ENCODE measurements around the gene STK10. TPM values are rescaled to one million over a fixed set of nuclear protein-coding genes. Genes with fewer than 3 reads are reported as not detected.

The STK10 gene
- total RNA-seq, 2 donors from 2014 or later: 9.1 to 9.9 TPM

DNA sequence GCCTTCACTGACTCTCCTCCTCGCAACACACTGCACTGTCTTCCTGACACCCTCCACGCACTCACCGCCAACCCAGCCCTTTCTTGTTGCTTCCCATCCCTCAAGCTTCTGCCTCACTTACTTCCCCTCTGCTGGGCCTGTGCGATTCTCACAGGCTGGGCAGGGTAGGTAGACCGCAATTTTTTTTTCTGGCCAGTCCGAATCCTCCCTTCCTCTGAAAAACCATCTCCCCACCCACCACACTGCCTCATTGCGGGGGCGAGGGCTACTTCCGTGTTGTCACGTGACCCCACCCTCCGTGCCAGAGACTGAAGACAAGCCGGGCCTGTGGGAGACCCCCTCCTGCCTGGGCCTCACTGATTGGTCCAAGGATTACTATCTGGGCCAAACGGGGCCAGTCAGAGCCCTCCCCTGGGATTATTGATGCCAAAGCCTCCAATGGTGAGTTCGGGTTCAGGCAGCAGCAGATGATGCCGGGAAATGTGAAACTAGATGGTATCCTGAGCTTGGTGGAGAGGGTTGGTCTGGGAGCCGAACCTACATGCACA lies 73.1 kb downstream of the STK10 start:
- Histone ChIP-seq H3K27me3 (no peaks in the 10 kb centered on the region), H3K4me1 (peaks cover 23% of the 10 kb centered on the region), H3K36me3 (replicated peaks in 1 of 2; ENCODE audit: insufficient read depth in 1 of 2, low read depth in 2 of 2) (no peaks in the 10 kb centered on the region), H3K4me3 (no peak overlapping the region), H3K27ac (peak overlapping the region in 2 of 4 donors; percentile 8 to 61), H3K9me3 (no peaks in the 10 kb centered on the region)
- no peak for TF ChIP-seq POLR2A (IDR thresholded peaks at IDR 0.05)
- TF ChIP-seq, protein P1, sequence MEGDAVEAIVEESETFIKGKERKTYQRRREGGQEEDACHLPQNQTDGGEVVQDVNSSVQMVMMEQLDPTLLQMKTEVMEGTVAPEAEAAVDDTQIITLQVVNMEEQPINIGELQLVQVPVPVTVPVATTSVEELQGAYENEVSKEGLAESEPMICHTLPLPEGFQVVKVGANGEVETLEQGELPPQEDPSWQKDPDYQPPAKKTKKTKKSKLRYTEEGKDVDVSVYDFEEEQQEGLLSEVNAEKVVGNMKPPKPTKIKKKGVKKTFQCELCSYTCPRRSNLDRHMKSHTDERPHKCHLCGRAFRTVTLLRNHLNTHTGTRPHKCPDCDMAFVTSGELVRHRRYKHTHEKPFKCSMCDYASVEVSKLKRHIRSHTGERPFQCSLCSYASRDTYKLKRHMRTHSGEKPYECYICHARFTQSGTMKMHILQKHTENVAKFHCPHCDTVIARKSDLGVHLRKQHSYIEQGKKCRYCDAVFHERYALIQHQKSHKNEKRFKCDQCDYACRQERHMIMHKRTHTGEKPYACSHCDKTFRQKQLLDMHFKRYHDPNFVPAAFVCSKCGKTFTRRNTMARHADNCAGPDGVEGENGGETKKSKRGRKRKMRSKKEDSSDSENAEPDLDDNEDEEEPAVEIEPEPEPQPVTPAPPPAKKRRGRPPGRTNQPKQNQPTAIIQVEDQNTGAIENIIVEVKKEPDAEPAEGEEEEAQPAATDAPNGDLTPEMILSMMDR (IDR thresholded peaks at IDR 0.05): no peak
- ATAC-seq: no peak
- peak in 2 of 4 donors; percentile 17 to 70 for DNase-seq
- 70 to 81% methylated on average over 15 to 16 of the region's 16 CpGs for WGBS, 2 donors
- intact Hi-C loops (cut with DNase I): no loop called here

DNA sequence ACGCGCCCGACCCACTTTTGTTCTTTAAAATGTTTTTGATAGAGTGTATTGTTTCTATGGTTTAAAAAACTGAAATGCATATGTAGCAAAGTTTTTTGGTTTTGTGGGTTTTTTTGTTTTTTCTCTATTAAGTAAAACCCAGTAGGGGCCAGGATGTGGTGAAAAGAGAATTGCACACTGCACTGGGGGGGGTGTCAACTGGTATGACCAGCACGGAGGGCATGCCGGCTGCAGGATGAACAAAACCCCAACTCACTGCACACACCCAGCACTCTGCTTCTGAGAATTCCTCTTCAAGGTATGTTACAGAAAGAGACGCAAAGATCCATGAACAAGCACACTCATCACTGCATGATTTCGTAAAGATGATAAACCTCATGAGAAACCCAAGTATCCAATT lies 75.0 kb downstream of the STK10 start:
- Histone ChIP-seq H3K9me3 (no peaks in the 10 kb centered on the region), H3K27ac (peak overlapping the region in 1 of 4 donors; percentile 30), H3K4me3 (no peak overlapping the region), H3K4me1 (peaks cover 23% of the 10 kb centered on the region), H3K36me3 (replicated peaks in 1 of 2; ENCODE audit: insufficient read depth in 1 of 2, low read depth in 2 of 2) (no peaks in the 10 kb centered on the region), H3K27me3 (no peaks in the 10 kb centered on the region)
- intact Hi-C loops (cut with DNase I): no loop called here
- 81 to 99% methylated on average over 7 of the region's 7 CpGs for WGBS, 2 donors
- DNase-seq (peak in 1 of 4 donors; percentile 31), ATAC-seq (no peak)
- no peak for TF ChIP-seq POLR2A (IDR thresholded peaks at IDR 0.05)
- TF ChIP-seq, protein P1 (IDR thresholded peaks at IDR 0.05): no peak

DNA sequence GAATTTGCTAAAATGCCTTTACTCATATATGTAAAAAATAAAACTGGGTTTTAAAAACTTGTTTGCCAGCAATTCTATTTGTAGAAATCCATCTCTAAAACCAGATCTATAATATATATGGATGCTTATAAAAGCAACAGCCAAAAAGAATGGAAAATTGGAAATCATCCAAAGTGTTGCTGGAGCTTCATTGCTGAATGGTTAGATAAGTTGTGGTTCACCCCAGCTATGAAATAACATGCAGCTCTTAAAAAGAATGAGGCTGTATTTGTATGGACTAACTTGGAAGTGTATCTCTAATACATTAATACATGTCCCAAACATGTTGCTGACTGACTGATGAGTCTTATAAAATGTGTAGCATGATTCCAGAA lies 76.2 kb downstream of the STK10 start:
- TF ChIP-seq, protein P1 (IDR thresholded peaks at IDR 0.05): no peak
- TF ChIP-seq POLR2A (IDR thresholded peaks at IDR 0.05): no peak
- H3K27me3 ChIP-seq: no peaks in the 10 kb centered on the region
- no peak overlapping the region for H3K4me3 ChIP-seq
- H3K27ac ChIP-seq: peak overlapping the region in 3 of 4 donors; percentile 39 to 74 (median 39)
- DNase-seq (no peak), ATAC-seq (no peak)
- no peaks in the 10 kb centered on the region for H3K36me3 ChIP-seq (replicated peaks in 1 of 2; ENCODE audit: insufficient read depth in 1 of 2, low read depth in 2 of 2)
- intact Hi-C loops (cut with DNase I): no loop called here
- H3K9me3 ChIP-seq: no peaks in the 10 kb centered on the region
- peaks cover 34% of the 10 kb centered on the region for H3K4me1 ChIP-seq

DNA sequence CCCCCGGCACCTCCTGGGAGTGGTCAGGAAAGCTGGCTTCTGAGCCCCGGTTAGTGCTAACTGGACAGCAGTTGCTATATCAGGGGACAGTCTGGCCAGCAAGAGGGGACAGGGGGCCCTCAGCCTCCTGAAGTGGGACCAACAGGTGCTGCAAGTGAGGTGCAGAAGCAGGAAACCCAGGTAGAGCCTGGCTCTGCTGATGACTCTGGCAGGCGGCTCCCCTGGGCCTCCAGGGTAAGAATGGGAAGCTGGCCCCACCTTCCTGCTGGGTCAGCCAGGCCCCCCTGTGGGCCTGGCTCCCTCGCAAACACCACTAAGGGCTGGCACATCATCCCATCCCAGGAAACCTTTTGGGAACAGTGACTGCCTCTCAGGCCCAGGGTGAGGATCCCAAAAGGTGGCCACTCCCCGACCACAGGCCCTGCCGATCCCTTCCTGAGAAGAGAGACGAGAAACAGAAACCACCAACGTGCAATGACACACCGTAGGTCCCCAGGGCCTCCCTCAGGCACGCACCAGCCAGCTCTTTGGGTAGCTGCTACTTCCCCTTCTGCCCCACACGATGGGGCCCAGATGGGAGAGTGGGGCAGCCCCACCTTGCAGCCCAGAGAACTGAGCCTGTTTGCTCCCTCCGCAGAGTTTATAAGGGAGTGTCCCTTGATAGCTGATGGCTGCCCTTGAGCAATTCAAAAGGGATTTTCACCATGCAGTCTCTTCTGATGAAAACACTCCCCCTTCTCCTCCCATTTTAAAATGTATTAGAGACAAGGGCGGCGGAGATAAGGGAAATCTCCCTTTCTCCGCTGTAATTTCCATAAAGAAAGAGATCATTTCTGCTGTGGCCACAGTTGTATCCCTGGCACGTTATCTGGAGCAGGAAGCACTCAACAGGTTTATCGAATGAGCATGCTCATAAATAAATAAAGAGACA lies 76.8 kb downstream of the STK10 start:
- Histone ChIP-seq H3K9me3 (no peaks in the 10 kb centered on the region), H3K27ac (peak overlapping the region; percentile 39 to 74 (median 48)), H3K4me1 (peaks cover 39% of the 10 kb centered on the region), H3K4me3 (no peak overlapping the region), H3K27me3 (no peaks in the 10 kb centered on the region), H3K36me3 (replicated peaks in 1 of 2; ENCODE audit: insufficient read depth in 1 of 2, low read depth in 2 of 2) (no peaks in the 10 kb centered on the region)
- DNase-seq (peak in 1 of 4 donors; percentile 61), ATAC-seq (peak; percentile 24)
- TF ChIP-seq, protein P1 (IDR thresholded peaks at IDR 0.05): no peak
- TF ChIP-seq POLR2A (IDR thresholded peaks at IDR 0.05): no peak
- intact Hi-C loops (cut with DNase I): no loop called here
- WGBS, 2 donors: 30 to 32% methylated on average over 14 to 17 of the region's 17 CpGs

Measured in body of pancreas (tissue), 4 donors.